GM06990 (cell line): ENCODE results near the gene PSME2.

Experiments
- DNase-seq: peaks from one replicate; pipeline ENCODE4 v3.0.0-alpha.2; 2011; ENCODE audit not compliant: insufficient read length; ENCODE audit errors: extremely low read depth
- H3K27me3 ChIP-seq: replicated peaks from 2 replicates; pipeline ENCODE4 v1.6.0; 2011; ENCODE audit warnings: low read length; ENCODE audit not compliant: control insufficient read depth, insufficient read depth
- H3K36me3 ChIP-seq: 2 replicates; pipeline ENCODE4 v1.5.1; 2011; ENCODE audit warnings: low read length; ENCODE audit not compliant: control insufficient read depth, insufficient read depth
- H3K4me3 ChIP-seq: replicated peaks from 2 replicates; pipeline ENCODE4 v1.5.1; 2011; ENCODE audit warnings: low read depth, mild to moderate bottlenecking, control low read depth, low read length
- CTCF ChIP-seq: IDR thresholded peaks from 2 replicates; pipeline ENCODE4 v1.5.1; 2011; ENCODE audit warnings: low read length, control low read depth, mild to moderate bottlenecking, inconsistent platforms; ENCODE audit not compliant: insufficient read depth, poor library complexity, severe bottlenecking

The PSME2 gene

GRCh38 chr14:24132061-24132685, 14.2 kb downstream of the PSME2 start:
- no peaks in the 10 kb centered on the region; the same call in 1 of the 2 replicates for H3K36me3 ChIP-seq
- peak; percentile 58 for DNase-seq
- no peaks in the 10 kb centered on the region for H3K27me3 ChIP-seq
- no peak for TF ChIP-seq CTCF
- H3K4me3 ChIP-seq = no peak overlapping the region

- no peak for DNase-seq
- Histone ChIP-seq H3K27me3 (no peaks in the 10 kb centered on the region), H3K36me3 (no peaks in the 10 kb centered on the region; the same call in 1 of the 2 replicates), H3K4me3 (no peak overlapping the region)
- TF ChIP-seq CTCF = no peak
Measured at GRCh38 chr14:24131549-24131966, 14.9 kb downstream of the PSME2 start.

GRCh38 chr14:24130717-24131548, 15.5 kb downstream of the PSME2 start:
- no peak overlapping the region for H3K4me3 ChIP-seq
- no peak for DNase-seq
- TF ChIP-seq CTCF = no peak
- no peaks in the 10 kb centered on the region for H3K27me3 ChIP-seq
- H3K36me3 ChIP-seq = no peaks in the 10 kb centered on the region; the same call in 1 of the 2 replicates

DNA sequence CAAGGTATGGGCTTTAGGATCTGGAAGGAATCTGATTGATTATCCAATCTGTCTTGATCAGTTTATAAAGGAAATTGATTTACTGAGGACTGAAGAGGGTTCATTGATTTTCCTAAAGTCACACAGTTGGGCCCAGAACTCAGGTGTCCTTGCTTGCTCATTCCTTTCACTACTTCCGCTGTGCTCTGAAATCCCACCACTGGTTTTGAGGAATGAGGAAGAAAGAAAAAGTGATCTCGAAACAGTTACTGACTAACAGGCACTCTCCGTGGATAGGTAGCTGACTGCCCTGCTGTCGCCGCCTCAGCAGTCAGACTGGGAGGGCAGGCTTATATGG, 16.1 kb downstream of the PSME2 start, which contains the start of gene FITM1:
TSS of gene FITM1 (plus strand) at position 280 of the 337 bp plus-strand sequence. CDS start 905 bp downstream, outside the sequence.
- DNase-seq = no peak
- Histone ChIP-seq H3K36me3 (no peaks in the 10 kb centered on the region; the same call in 1 of the 2 replicates), H3K4me3 (no peak within 1 kb of the TSS), H3K27me3 (no peaks in the 10 kb centered on the region)
- TF ChIP-seq CTCF = no peak

- no peak for TF ChIP-seq CTCF
- no peak for DNase-seq
Measured at GRCh38 chr14:24129410-24129998, 16.9 kb downstream of the PSME2 start.

More at GRCh38 chr14:24129410-24129998, 16.9 kb downstream of the PSME2 start:
- Histone ChIP-seq H3K36me3 (peaks cover 2% of the 10 kb centered on the region), H3K4me3 (no peak overlapping the region), H3K27me3 (no peaks in the 10 kb centered on the region)
